ENCODE measurements around the gene CD200.
"Not testable (repeated sequence)": the region's sequence is repeated elsewhere in the genome, so short reads cannot be mapped to it uniquely, and the experiment has no call there.

CD200 gene

GRCh38 chr3:112388972-112389371 is 56.0 kb downstream of the CD200 start:
- no peak for DNase-seq (ENCODE audit: low read depth in 3 of 3)

GRCh38 chr3:112389961-112390360 is 57.0 kb downstream of the CD200 start:
- no peak for DNase-seq (ENCODE audit: low read depth in 3 of 3)

- no peak for DNase-seq (ENCODE audit: low read depth in 3 of 3)
Observed at GRCh38 chr3:112390783-112391641, 58.1 kb downstream of the CD200 start.

- DNase-seq (ENCODE audit: low read depth in 3 of 3), result no peak
Observed at GRCh38 chr3:112391648-112392047, 58.7 kb downstream of the CD200 start.

GRCh38 chr3:112392393-112393359 is 59.7 kb downstream of the CD200 start:
- DNase-seq (ENCODE audit: low read depth in 3 of 3), result no peak

GRCh38 chr3:112393360-112393728 is 60.4 kb downstream of the CD200 start:
- no peak for DNase-seq (ENCODE audit: low read depth in 3 of 3)

- no peak for DNase-seq (ENCODE audit: low read depth in 3 of 3)
Observed at GRCh38 chr3:112394003-112394640, 61.2 kb downstream of the CD200 start.

- DNase-seq (ENCODE audit: low read depth in 3 of 3), result no peak
Observed at GRCh38 chr3:112395181-112395895, 62.4 kb downstream of the CD200 start.

- DNase-seq (ENCODE audit: low read depth in 3 of 3), result no peak
Observed at GRCh38 chr3:112395896-112396290, 62.9 kb downstream of the CD200 start.

GRCh38 chr3:112397556-112397955 is 64.6 kb downstream of the CD200 start:
- no peak for DNase-seq (ENCODE audit: low read depth in 3 of 3)

GRCh38 chr3:112399064-112399463 is 66.1 kb downstream of the CD200 start:
- DNase-seq (ENCODE audit: low read depth in 3 of 3), result no peak

- not testable (repeated sequence) for DNase-seq (ENCODE audit: low read depth in 3 of 3)
Observed at GRCh38 chr3:112399554-112399953, 66.6 kb downstream of the CD200 start.

- DNase-seq (ENCODE audit: low read depth in 3 of 3), result not testable (repeated sequence)
Observed at GRCh38 chr3:112400317-112400716, 67.4 kb downstream of the CD200 start.

- DNase-seq (ENCODE audit: low read depth in 3 of 3), result no peak
Observed at GRCh38 chr3:112401617-112402016, 68.7 kb downstream of the CD200 start.

GRCh38 chr3:112403103-112403502 is 70.1 kb downstream of the CD200 start:
- DNase-seq (ENCODE audit: low read depth in 3 of 3), result no peak

- not testable (repeated sequence) for DNase-seq (ENCODE audit: low read depth in 3 of 3)
Observed at GRCh38 chr3:112404924-112405549, 72.1 kb downstream of the CD200 start.

- no peak for DNase-seq (ENCODE audit: low read depth in 3 of 3)
Observed at GRCh38 chr3:112405845-112406244, 72.9 kb downstream of the CD200 start.

- no peak for DNase-seq (ENCODE audit: low read depth in 3 of 3)
Observed at GRCh38 chr3:112407214-112407887, 74.4 kb downstream of the CD200 start.

- no peak for DNase-seq (ENCODE audit: low read depth in 3 of 3)
Observed at GRCh38 chr3:112407888-112408702, 75.1 kb downstream of the CD200 start.
